ENCODE results near the gene DLL1.

DLL1 gene

DNA sequence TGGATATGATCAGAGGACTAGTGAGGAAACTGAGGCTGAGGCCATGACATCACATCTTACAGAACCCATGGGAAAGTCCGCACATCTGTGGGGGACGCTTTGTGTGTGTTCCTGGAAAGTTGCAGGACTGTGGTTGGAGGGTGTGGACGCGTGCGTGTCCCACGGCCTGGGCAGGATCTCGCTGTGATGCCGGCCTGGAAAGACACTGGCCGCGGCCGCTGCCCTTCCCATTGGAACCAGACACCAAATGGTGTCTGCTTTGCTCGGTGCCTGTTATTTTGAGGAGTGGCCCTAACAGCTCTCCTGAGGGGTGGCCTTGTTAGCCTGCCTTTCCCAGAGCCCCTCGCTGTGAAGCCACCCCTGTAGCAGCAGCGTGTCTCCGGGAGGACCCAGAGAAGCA, 41.1 kb downstream of the DLL1 start:
- no peak for DNase-seq

- DNase-seq: no peak
Measured at GRCh38 chr6:170248861-170249600, 41.8 kb downstream of the DLL1 start.

GRCh38 chr6:170248111-170248805, 42.6 kb downstream of the DLL1 start:
- no peak for DNase-seq

- no peak for DNase-seq
Measured at GRCh38 chr6:170247178-170247701, 43.6 kb downstream of the DLL1 start.

DNA sequence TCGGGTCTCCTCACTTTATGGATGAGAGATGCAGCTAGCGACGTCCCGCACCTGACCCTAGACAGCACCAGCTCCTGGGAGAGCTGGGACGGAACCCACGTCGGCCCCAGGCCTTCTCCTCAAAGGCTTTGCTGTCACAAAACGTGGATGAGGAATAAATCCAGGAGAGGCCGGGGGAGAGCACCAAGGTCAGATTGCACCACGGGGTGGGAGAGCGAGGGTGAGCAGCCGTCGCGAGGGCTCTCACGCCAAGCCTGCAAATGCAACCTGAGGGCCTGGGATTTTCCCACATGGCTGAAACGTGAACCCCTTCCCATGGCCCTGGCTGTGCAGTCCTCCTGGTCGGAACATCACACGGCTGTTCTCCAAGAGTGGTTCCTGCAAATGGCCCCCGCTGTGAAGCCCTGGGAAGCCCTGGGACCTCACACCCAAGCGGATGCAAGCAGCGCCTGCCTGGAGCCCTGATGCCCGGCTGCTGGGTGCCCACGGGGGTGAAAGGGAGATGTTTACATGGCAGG, 45.3 kb downstream of the DLL1 start:
- no peak for DNase-seq

DNA sequence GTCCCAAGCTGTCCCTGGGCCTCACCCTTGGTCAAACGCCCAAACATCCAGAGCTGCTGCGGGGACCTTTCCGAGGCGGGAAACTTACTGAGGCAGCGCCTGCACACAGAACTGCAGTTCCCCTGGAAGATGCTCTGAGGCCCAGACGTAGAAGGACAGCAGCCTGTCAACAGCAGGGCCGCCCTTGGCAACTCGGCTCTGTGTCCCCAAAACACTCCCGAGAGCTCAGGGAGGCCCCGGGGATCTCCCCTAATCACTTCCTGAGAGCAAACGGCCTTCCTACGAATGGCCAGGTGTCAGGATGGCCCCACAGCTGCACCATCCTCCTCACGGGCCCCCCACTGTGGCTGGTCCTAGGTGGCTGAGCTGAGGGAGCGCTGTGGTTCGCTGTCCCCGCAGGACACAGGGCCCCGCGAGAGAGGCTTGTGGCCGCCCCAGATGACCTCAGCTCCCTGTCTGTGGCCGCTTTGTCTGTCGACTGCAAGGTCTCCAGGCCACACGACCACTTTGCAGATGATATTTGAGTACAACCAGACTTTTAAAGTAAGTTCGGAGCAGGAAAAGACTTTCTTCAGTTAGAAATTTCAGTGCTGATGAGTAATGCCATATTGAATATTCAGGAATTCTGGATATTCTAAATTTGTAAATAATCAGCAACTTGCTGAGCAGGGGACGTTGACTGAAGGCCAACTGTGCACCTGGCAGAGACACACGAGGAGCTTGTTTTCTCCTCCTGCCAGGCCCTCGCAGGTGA, 46.0 kb downstream of the DLL1 start:
- DNase-seq: no peak

GRCh38 chr6:170243791-170244291, 47.0 kb downstream of the DLL1 start:
- peak; percentile 62 for DNase-seq

- DNase-seq: no peak
Measured at GRCh38 chr6:170243386-170243785, 47.5 kb downstream of the DLL1 start.

GRCh38 chr6:170238741-170239565, 51.9 kb downstream of the DLL1 start:
- DNase-seq: no peak

DNA sequence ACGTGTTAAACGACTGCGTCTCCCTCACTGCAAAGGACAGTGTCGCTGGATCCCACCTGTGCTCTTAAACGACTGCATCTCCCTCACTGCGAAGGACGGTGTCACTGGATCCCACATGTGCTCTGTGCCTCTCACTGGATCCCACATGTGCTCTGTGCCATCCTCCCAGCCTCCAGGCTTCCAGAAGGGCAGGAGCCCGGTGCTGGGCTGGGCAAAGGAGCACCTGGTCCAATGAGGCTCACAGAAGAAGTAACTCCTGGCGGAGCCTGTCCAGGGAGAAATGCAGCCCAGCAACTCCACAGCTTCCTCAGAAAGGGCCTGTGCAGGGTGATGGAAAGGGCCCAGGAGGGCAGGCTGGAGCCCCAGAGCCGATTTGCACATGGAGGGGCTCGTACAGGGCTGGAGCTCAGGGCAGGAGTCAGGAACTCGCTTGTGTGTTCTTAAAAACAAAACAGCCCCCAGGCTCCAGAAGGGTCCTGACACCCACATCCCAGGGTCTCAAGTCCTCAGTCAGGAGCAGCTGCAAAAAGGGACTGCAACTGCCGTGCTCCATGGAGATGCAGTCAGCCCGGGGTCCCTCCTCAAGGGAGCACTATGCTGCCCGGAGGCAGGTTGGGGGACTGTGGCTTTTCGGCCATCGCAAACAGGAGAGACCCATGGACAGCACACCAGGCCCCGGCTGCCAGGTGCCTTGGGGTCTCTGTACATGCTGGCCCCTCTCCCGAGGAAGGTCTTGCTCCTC, 52.7 kb downstream of the DLL1 start:
- no peak for DNase-seq

DNA sequence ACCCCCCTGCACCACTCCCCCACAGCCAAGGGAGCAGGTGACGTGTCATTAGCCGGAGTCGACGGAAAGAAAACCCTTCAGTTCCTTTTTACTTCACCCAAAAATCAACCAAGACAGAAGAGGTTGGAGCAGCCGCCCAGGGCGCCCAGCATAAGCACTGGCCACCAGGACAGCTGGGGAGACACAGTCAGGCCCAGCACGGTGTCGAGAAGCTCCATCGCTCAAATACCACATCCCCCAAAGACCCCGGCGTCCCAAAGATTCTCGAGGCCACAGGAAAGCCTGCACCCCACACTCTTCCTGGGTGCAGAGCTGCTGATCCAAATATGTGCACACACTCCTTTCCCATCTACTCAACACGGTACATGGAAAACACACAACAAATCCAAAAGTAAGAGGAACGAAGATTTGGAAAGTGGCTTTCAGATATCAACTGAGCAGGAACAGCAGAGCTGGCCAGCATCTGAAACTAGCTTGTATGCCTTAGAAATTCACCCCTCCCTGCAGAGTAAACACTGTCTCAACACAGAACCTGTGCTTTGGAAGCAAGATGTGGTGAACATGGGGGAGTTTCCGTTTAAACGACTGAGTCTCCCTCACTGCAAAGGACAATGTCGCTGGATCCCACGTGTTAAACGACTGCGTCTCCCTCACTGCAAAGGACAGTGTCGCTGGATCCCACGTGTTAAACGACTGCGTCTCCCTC, 54.6 kb downstream of the DLL1 start:
- DNase-seq: no peak

- DNase-seq: no peak
Measured at GRCh38 chr6:170235391-170236125, 55.3 kb downstream of the DLL1 start.

GRCh38 chr6:170234419-170234818, 56.5 kb downstream of the DLL1 start:
- DNase-seq: no peak

DNA sequence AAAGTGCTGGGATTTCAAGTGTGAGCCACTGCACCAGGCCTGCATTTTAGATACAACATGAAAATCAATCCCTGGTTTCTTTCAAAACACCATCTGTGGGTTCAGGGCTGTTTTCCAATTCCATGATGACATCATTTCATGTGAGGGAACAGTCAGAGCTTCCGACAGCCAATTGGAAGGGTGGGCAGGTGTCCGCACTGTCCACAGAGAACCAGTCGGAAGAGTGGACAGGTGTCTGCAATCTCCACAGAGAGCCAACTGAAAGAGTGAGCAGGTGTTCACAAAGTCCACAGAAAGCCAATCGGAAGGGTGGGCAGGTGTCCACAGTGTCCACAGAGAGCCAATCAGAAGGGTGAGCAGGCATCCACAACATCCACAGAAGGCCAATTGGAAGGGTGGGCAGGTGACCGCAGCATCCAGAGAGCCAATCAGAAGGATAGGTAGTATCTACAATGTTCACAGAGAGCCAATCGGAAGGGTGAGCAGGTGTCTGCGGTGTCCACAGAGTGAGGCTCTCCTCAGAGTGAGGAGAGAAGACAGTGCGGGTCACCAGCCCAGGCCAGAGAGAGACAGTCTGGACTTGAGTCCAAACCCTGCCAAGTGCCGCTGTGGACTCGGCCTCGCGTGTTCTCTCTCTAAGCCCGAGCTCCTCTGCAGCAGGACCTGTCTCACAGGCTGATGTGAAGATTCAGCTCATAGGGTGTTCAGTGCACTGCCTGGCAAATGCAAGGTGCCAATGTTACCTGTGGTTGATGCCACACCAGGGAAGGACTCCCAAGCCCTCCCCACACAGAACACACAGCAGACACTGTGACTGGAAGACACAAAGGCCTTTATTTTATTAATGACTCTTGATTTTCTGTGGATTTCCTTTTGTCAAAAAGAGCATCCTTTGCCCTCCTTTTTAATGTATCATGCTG, 57.3 kb downstream of the DLL1 start:
- no peak for DNase-seq

Data from left hindlimb (tissue), 1 donor.